WERI-Rb-1 (cell line): ENCODE measurements around the gene CAMK2B.

Experiments
- DNase-seq: peaks from one replicate; pipeline ENCODE4 v3.0.0-alpha.2; 2020
- H3K27ac ChIP-seq: fragments of 250-450 bp; sonication (Bioruptor Pico); 2 replicates; pipeline ENCODE4 v1.5.1; 2020; ENCODE audit warnings: mild to moderate bottlenecking, moderate library complexity
- H3K27me3 ChIP-seq: fragments of 250-450 bp; sonication (Bioruptor Pico); 2 replicates; pipeline ENCODE4 v1.5.1; 2021; ENCODE audit warnings: mild to moderate bottlenecking, low read depth, moderate library complexity; ENCODE audit not compliant: insufficient read depth, severe bottlenecking
- H3K36me3 ChIP-seq: fragments of 250-450 bp; sonication (Bioruptor Pico); 2 replicates; pipeline ENCODE4 v1.5.1; 2020; ENCODE audit warnings: mild to moderate bottlenecking, moderate library complexity
- H3K4me3 ChIP-seq: 2 replicates; pipeline ENCODE4 v1.5.1; 2011; ENCODE audit warnings: low read depth, mild to moderate bottlenecking, control low read depth, low read length
- H3K9me3 ChIP-seq: fragments of 250-450 bp; sonication (Bioruptor Pico); 2 replicates; pipeline ENCODE4 v1.5.1; 2021; ENCODE audit warnings: mild to moderate bottlenecking, moderate library complexity; ENCODE audit not compliant: severe bottlenecking
- TF ChIP-seq, protein P1 (sequence below): IDR thresholded peaks from 2 replicates; pipeline ENCODE4 v1.5.1; 2011; ENCODE audit warnings: low read depth, mild to moderate bottlenecking, control low read depth, inconsistent platforms, low read length

The CAMK2B gene

DNA sequence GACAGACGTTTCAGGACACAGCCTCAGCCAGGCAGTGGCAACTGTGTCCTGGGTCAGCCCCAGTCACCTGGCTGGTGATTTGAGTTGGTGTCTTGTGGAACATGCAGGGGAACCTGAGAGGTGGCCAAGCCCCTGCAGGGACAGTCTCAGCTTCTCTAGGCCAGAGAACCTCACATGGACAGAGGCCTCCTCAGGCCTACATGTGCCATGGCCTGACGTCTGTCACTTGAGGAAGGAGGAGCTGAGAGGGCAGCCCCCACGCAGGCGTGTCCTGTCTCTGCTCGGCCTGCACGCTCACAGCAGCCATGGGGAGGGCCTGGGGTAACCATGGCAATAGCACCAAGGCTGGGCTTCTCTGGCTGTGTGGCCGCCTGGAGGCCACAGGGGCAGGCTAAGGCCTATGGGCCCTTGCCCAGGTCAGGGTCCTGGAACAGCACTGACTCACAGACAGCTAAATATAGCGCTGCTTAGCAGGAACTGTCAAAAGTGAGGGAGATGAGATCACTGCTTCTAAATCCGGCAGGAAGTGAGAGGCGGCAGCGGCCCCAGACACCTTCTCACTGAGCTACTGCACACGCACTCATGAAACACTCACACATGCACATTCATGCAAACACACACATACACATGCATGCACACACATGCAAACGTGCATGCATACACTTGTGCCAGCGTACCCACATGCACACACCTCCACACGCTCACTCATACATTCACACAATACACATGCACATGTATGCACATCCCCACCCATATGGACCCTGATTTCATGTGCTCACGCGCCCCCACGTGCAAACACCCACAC, 67.6 kb downstream of the CAMK2B start:
- Histone ChIP-seq H3K27ac (peak overlapping the region; percentile 65), H3K36me3 (no peaks in the 10 kb centered on the region), H3K4me3 (no peak overlapping the region), H3K9me3 (no peaks in the 10 kb centered on the region), H3K27me3 (no peaks in the 10 kb centered on the region)
- peak; percentile 90 for DNase-seq
- TF ChIP-seq, protein P1, sequence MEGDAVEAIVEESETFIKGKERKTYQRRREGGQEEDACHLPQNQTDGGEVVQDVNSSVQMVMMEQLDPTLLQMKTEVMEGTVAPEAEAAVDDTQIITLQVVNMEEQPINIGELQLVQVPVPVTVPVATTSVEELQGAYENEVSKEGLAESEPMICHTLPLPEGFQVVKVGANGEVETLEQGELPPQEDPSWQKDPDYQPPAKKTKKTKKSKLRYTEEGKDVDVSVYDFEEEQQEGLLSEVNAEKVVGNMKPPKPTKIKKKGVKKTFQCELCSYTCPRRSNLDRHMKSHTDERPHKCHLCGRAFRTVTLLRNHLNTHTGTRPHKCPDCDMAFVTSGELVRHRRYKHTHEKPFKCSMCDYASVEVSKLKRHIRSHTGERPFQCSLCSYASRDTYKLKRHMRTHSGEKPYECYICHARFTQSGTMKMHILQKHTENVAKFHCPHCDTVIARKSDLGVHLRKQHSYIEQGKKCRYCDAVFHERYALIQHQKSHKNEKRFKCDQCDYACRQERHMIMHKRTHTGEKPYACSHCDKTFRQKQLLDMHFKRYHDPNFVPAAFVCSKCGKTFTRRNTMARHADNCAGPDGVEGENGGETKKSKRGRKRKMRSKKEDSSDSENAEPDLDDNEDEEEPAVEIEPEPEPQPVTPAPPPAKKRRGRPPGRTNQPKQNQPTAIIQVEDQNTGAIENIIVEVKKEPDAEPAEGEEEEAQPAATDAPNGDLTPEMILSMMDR, result peak; percentile 16; the same call in 1 of the 2 replicates

DNA sequence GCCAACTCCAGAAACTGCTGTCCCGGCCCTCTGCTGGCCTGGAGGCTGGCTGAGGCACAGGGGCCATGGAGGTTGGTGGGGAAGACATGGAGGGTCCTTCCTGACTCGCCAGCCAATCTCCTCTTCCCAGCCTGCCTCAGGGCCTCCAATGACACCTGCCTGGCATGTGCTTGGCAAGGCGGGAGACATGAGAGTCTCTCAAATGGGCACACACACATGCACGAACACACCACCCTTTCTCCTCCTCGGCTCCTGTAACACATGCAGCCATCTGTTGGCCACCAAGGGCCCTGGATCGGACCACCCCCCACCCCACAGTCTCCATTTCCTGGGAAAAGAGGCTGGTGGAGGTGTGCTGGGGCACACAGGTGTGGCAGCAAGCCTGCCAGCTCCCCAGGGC, 68.2 kb downstream of the CAMK2B start:
- no peaks in the 10 kb centered on the region for H3K9me3 ChIP-seq
- peak overlapping the region; percentile 65 for H3K27ac ChIP-seq
- TF ChIP-seq, protein P1, result no peak
- no peaks in the 10 kb centered on the region for H3K36me3 ChIP-seq
- no peak for DNase-seq
- no peak overlapping the region for H3K4me3 ChIP-seq
- H3K27me3 ChIP-seq, result no peaks in the 10 kb centered on the region

DNA sequence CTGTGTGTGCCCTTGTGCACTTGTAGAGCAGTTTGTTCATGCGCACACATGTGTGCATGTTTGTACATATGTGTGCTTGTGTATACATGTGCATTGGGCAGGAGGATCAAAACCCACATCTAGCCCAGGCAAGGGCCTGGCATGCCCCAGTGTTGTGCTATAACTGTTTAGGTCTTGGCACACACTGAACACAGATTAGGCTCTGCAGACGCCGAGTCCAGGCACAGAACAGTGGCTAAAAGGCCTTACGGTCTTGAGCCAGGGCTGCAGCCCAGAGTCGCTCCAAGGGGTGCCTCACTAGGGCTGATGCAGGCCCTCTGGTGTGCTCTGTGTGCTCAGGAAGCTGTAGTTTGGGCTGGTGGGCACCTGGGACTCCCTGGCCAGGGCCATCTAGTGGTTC, 68.9 kb downstream of the CAMK2B start:
- Histone ChIP-seq H3K4me3 (no peak overlapping the region), H3K36me3 (no peaks in the 10 kb centered on the region), H3K27ac (no peak overlapping the region), H3K9me3 (no peaks in the 10 kb centered on the region), H3K27me3 (no peaks in the 10 kb centered on the region)
- DNase-seq, result no peak
- TF ChIP-seq, protein P1, result no peak

DNA sequence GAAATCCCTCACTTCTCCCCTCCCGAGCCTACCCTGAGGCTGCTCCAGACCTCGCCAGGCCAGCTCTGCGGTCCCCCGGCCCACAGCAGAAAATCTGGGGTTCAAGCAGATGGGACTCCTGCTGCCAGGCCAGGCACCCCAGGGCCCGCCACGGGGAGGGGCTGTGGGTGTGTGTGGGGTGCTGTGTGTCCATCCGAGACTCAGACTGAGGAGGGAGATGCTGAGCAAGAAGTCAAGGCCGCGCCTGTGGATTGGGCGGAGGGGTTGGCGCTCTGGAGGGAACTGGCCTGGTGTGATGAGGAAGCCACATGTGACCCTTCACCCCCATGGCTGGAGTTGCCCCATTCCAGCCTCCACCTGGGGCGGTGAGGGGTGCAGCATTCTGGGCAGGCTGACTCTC, 73.5 kb downstream of the CAMK2B start:
- Histone ChIP-seq H3K36me3 (no peaks in the 10 kb centered on the region), H3K27me3 (no peaks in the 10 kb centered on the region), H3K9me3 (no peaks in the 10 kb centered on the region), H3K27ac (no peak overlapping the region), H3K4me3 (no peak overlapping the region)
- TF ChIP-seq, protein P1, result no peak
- no peak for DNase-seq

DNA sequence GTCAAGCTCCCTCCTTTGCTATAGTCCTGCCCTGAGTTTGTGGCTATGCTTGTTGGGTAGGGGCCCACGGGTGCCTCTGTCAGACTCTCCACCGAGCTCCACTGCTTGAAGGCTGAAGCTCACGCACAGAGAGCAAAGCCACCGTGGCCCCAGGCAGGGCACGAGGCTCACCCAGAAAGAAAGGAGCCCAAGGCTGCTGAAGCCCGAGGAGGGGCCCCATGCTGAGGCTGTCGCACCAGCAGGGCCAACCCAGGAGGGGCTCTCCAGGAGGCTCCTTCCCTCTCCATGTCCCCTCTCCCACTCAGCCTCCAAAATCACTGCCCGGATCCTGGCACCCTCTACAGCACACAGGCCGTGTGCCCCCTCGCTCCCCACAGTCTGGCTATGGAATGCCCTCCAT, 74.1 kb downstream of the CAMK2B start:
- no peak overlapping the region for H3K27ac ChIP-seq

More for the DNA sequence above, 74.1 kb downstream of the CAMK2B start:
- H3K4me3 ChIP-seq, result no peak overlapping the region
- DNase-seq, result no peak
- H3K27me3 ChIP-seq, result no peaks in the 10 kb centered on the region
- TF ChIP-seq, protein P1, result no peak
- no peaks in the 10 kb centered on the region for H3K9me3 ChIP-seq
- H3K36me3 ChIP-seq, result no peaks in the 10 kb centered on the region
